KG1 (cell line): Measurements from ENCODE around the gene NR3C1.

Source experiments
- DNase-seq: peaks from one replicate; lab custom pipeline; 2025; lab: John Stamatoyannopoulos, UW

Gene NR3C1

DNA sequence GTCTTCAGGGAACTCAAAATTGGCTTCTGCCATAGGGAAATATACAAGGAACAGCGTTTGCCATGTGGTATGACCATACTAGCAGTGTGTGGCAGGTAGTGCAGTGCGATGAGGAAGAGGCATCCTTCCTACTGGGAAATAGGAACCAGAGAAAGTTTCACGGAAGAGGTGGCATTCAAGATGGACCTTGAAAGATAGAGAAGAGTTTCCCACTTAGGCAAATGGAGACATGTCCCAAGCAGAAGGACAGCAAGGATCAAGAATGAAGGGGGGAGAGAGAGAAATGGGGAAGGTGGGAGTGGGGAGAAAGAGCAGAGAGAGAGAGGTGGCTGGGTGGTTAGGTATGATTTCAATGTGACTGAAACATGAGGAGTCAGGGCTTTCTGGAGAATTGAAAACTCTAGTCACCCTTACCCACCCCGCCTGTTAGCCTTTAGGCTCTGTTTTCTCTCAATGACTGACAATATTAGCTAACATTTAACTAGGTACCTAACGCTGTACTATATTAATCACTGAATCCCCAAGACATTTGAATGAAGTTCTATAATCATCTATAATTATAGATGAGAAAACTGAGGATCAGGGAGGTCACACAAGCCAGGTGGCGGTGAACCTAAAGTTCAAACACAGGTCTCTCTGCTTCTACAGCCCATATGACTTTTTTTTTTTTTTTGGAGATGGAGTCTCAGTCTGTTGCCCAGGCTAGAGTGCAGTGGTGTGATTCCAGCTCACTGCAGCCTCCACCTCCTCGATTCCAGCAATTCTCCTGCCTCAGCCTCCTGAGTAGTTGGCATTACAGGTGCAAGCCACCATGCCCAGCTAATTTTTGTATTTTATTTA lies 171.3 kb downstream of the NR3C1 start:
- DNase-seq: no peak

- DNase-seq: no peak
Measured at GRCh38 chr5:143231416-143231815, 172.1 kb downstream of the NR3C1 start.

DNA sequence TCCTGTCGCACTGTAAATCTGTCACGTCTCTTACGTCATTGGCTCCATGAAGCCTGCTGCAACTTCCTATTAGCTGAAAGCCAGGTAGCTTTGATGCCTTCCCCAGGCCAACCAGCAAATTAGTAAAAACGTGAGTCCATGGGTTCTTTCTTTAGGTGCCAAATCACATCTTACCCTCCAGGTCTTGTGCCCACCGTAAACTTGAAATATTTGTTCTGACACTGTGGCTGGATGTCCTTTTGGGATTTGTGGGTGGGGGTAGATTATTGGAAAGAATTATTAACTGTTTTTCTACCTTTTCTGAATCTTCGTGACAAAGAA lies 172.8 kb downstream of the NR3C1 start:
- DNase-seq: no peak

DNA sequence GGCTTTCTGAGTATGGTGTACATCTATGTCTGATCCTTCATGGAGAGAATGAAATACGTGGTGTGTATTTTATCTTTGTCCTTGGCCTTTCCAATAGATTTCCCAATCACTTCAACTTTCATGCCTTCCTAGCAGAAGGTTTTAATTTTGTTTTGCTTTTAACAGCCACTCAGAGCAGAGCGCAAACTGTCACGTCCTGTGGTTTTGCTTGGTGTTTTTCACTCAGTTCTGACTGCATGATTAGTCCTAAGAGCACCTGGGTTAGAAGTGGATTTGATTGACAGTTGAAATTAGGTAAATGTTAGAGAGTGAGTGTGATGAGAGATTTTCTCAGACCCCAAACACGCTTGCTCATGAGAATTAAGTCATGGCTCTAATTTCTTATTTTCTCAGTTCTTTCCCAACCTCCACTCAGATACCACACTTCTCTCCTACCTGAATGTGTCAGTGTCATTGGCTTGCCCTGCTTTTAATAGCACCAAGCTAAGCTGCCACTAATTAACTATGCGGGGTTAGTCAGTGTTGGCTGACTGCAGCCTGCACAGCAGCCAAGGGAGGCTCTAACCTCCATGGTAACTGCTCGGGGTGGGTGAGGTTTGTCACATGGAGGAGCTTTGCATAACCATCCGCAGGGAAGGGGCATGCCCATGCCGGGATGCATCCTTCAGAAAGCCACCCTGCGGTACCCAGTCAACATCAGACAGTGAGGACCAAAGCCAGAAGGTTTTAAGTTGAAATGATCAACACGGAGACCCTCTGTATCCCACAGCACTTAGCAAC lies 173.4 kb downstream of the NR3C1 start:
- DNase-seq: no peak

DNA sequence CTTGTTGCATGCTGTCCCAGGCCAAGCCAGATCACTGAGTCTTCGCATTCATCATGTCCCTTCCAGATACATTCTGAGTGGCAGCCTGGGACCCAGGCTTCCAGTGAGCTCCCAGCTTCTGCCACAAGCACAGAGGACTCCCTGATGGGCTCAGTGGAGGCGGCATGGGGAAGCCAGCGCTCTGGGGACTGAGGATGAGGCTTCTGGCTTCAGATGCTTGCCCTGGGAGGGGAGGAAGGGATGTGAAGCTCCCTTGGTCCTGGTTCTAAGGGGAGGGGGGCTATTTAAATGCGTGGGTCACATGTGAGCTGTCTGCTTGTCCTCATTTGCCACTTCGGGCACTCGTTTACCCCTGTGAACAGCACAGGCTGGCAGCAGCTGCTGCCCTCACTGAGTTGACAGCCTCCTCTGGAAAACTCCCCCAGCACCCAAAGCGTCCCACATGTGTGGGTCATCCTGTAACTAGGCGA lies 174.0 kb downstream of the NR3C1 start:
- DNase-seq: no peak

GRCh38 chr5:143228597-143229293 lies 174.7 kb downstream of the NR3C1 start:
- no peak for DNase-seq
